Choroid plexus epithelial cell (primary cell): ENCODE data around the gene CCDC40.

Experiments used
- DNase-seq: peaks from one replicate; pipeline ENCODE4 v3.0.0-alpha.2; 2010; ENCODE audit warnings: low read depth
- H3K4me3 ChIP-seq: 2 replicates; pipeline ENCODE4 v1.5.1; 2011; ENCODE audit warnings: low read depth, mild to moderate bottlenecking, control low read depth, low read length, moderate library complexity
- CTCF ChIP-seq: conservative IDR thresholded peaks from 2 replicates; pipeline ENCODE4 v1.5.1; 2011; ENCODE audit warnings: low read depth, mild to moderate bottlenecking, control low read depth, inconsistent platforms, low read length, moderate library complexity

CCDC40 gene

GRCh38 chr17:80071116-80071841 is 34.8 kb downstream of the CCDC40 start:
- peak; percentile 54 for DNase-seq
- no peak for TF ChIP-seq CTCF
- peak overlapping the region; percentile 40 for H3K4me3 ChIP-seq

GRCh38 chr17:80072410-80072809 is 36.0 kb downstream of the CCDC40 start:
- no peak overlapping the region for H3K4me3 ChIP-seq
- TF ChIP-seq CTCF = no peak

GRCh38 chr17:80080081-80080480 is 43.6 kb downstream of the CCDC40 start:
- H3K4me3 ChIP-seq = no peak overlapping the region
- TF ChIP-seq CTCF = no peak
- DNase-seq = peak; percentile 70

More at GRCh38 chr17:80072410-80072809, 36.0 kb downstream of the CCDC40 start:
- DNase-seq = no peak

GRCh38 chr17:80081596-80081995 is 45.2 kb downstream of the CCDC40 start:
- no peak for DNase-seq
- no peak overlapping the region for H3K4me3 ChIP-seq
- no peak for TF ChIP-seq CTCF

- peak; percentile 81 for TF ChIP-seq CTCF
Observed at GRCh38 chr17:80082403-80083135, 46.1 kb downstream of the CCDC40 start.

GRCh38 chr17:80083136-80083661 is 46.8 kb downstream of the CCDC40 start:
- TF ChIP-seq CTCF = no peak
- DNase-seq = no peak
- no peak overlapping the region for H3K4me3 ChIP-seq

More at GRCh38 chr17:80082403-80083135, 46.1 kb downstream of the CCDC40 start:
- DNase-seq = peak; percentile 84
- H3K4me3 ChIP-seq = no peak overlapping the region
